DLD1 (cell line): Measurements from ENCODE around the gene ALG10B.

ENCODE experiments used
- in situ Hi-C: cut with HindIII; loops from 2 replicates; pipeline ENCODE4 v1.10.0; 2017; ENCODE audit warnings: low sequenced_read_pairs

The ALG10B gene

GRCh38 chr12:38374751-38375150, 58.2 kb downstream of the ALG10B start:
- in situ Hi-C loops = no loop called here
